ENCODE measurements around the gene NOX5. TPM values are rescaled to one million over a fixed set of nuclear protein-coding genes. Genes with fewer than 3 reads are reported as not detected.

Gene NOX5
- total and polyA plus RNA-seq, 4 donors = under 0.01 to 0.08 (median 0.01) TPM

DNA sequence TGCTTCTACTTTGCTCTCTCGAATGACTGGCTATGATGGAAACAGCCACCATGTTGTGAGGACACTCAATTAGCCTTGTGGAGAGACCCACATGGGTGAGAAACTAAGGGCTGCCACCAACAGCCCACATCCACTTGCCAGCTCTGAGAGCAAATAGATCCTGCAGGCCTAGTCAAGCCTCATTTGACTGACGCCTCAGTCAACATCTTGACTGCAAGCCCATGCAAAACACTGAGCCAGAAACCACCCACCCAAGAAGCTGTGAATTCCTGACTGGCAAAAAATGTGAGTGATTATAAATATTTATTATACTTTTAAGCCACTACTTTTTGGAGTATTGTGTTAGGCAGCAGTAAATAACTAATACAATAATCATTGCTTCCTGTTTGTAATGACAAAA is 58.4 kb downstream of the NOX5 start (continued):
- TF ChIP-seq, protein P1, sequence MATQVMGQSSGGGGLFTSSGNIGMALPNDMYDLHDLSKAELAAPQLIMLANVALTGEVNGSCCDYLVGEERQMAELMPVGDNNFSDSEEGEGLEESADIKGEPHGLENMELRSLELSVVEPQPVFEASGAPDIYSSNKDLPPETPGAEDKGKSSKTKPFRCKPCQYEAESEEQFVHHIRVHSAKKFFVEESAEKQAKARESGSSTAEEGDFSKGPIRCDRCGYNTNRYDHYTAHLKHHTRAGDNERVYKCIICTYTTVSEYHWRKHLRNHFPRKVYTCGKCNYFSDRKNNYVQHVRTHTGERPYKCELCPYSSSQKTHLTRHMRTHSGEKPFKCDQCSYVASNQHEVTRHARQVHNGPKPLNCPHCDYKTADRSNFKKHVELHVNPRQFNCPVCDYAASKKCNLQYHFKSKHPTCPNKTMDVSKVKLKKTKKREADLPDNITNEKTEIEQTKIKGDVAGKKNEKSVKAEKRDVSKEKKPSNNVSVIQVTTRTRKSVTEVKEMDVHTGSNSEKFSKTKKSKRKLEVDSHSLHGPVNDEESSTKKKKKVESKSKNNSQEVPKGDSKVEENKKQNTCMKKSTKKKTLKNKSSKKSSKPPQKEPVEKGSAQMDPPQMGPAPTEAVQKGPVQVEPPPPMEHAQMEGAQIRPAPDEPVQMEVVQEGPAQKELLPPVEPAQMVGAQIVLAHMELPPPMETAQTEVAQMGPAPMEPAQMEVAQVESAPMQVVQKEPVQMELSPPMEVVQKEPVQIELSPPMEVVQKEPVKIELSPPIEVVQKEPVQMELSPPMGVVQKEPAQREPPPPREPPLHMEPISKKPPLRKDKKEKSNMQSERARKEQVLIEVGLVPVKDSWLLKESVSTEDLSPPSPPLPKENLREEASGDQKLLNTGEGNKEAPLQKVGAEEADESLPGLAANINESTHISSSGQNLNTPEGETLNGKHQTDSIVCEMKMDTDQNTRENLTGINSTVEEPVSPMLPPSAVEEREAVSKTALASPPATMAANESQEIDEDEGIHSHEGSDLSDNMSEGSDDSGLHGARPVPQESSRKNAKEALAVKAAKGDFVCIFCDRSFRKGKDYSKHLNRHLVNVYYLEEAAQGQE (IDR thresholded peaks at IDR 0.05) = no peak
- TF ChIP-seq JUND (IDR thresholded peaks at IDR 0.05) (no peak), NR2F2 (IDR thresholded peaks at IDR 0.05) (no peak), RAD21 (IDR thresholded peaks at IDR 0.05) (no peak), GABPA (IDR thresholded peaks at IDR 0.05 in 1 of 2, conservative IDR thresholded peaks at IDR 0.05 in 1 of 2) (no peak), HNF4A (conservative IDR thresholded peaks at IDR 0.05) (no peak), FOXA2 (IDR thresholded peaks at IDR 0.05) (no peak)

DNA sequence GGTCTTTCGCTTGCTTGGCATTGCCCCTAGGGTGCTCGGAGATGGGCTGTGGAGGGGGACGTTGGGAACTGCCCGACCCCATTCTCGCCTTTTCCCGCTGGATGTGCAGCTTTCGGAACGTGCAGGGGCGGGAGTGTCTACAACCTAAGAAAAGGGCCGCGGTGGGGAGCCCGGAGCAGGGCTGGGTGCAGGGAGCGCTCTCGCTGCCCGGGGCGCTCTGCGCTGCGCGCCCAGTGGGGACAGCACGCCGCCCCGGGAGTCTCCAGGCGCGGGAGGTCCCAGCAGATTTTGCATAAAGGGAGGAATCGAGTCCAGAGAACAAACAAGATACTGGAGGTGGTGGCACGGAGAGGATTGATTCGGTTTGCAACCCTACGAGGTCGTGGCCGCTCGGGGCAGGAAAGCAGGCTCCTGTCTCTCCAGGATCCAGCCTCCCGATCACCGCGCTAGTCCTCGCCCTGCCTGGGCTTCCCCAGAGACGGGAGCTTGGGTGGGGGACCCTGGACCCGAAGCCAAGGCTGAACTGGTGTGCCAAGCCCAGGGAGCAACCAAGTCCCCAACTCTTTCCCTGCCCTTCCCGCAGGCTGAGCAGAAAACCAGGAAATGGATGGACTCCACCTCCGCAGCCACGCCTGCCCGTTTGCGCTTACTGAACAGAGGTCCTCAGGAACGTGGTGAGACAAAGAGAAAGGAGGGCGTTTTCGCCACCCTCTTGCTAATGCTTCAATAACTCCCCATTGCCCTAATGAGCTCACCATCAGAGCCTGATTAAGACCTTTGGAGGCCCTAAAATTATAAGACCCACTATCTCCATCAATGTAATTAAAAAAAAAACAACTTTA is 59.7 kb downstream of the NOX5 start:
- TF ChIP-seq HNF4A (conservative IDR thresholded peaks at IDR 0.05) (peak; percentile 24 to 55), HNF4G (IDR thresholded peaks at IDR 0.05) (no peak), TAF1 (conservative IDR thresholded peaks at IDR 0.05) (no peak), FOXA2 (IDR thresholded peaks at IDR 0.05) (no peak), RXRA (IDR thresholded peaks at IDR 0.05) (peak; percentile 29 to 34), NR2F2 (IDR thresholded peaks at IDR 0.05) (no peak), YY1 (IDR thresholded peaks at IDR 0.05) (peak; percentile 60), RAD21 (IDR thresholded peaks at IDR 0.05) (peak; percentile 8 to 18), EGR1 (IDR thresholded peaks at IDR 0.05; ENCODE audit: low read depth in 2 of 2) (no peak), FOXA1 (IDR thresholded peaks at IDR 0.05) (no peak)
- TF ChIP-seq, protein P2, sequence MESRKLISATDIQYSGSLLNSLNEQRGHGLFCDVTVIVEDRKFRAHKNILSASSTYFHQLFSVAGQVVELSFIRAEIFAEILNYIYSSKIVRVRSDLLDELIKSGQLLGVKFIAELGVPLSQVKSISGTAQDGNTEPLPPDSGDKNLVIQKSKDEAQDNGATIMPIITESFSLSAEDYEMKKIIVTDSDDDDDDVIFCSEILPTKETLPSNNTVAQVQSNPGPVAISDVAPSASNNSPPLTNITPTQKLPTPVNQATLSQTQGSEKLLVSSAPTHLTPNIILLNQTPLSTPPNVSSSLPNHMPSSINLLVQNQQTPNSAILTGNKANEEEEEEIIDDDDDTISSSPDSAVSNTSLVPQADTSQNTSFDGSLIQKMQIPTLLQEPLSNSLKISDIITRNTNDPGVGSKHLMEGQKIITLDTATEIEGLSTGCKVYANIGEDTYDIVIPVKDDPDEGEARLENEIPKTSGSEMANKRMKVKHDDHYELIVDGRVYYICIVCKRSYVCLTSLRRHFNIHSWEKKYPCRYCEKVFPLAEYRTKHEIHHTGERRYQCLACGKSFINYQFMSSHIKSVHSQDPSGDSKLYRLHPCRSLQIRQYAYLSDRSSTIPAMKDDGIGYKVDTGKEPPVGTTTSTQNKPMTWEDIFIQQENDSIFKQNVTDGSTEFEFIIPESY (IDR thresholded peaks at IDR 0.05) = no peak
- TF ChIP-seq, protein P3, sequence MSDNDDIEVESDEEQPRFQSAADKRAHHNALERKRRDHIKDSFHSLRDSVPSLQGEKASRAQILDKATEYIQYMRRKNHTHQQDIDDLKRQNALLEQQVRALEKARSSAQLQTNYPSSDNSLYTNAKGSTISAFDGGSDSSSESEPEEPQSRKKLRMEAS (IDR thresholded peaks at IDR 0.05) = peak; percentile 73
- TF ChIP-seq, protein P1 (IDR thresholded peaks at IDR 0.05) = no peak
- TF ChIP-seq, protein P4, sequence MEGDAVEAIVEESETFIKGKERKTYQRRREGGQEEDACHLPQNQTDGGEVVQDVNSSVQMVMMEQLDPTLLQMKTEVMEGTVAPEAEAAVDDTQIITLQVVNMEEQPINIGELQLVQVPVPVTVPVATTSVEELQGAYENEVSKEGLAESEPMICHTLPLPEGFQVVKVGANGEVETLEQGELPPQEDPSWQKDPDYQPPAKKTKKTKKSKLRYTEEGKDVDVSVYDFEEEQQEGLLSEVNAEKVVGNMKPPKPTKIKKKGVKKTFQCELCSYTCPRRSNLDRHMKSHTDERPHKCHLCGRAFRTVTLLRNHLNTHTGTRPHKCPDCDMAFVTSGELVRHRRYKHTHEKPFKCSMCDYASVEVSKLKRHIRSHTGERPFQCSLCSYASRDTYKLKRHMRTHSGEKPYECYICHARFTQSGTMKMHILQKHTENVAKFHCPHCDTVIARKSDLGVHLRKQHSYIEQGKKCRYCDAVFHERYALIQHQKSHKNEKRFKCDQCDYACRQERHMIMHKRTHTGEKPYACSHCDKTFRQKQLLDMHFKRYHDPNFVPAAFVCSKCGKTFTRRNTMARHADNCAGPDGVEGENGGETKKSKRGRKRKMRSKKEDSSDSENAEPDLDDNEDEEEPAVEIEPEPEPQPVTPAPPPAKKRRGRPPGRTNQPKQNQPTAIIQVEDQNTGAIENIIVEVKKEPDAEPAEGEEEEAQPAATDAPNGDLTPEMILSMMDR (IDR thresholded peaks at IDR 0.05; ENCODE audit: low read depth, low read length, missing input control) = peak; percentile 8
- H3K4me1 ChIP-seq (ENCODE audit: control insufficient read depth in 4 of 4, insufficient read depth in 4 of 4, low read length in 3 of 4) = peaks cover 4 to 34% (median 22%) of the 10 kb centered on the region in 4 donors
- WGBS = 1% methylated on average over 45 of the region's 45 CpGs

More for the DNA sequence above, 59.7 kb downstream of the NOX5 start:
- H3K9ac ChIP-seq (ENCODE audit: low read depth in 1 of 2, low read length in 2 of 2) = peak overlapping the region; percentile 77 to 84
- H3K9me3 ChIP-seq (ENCODE audit: control insufficient read depth in 4 of 4, low read length in 3 of 4) = no peaks in the 10 kb centered on the region
- no peaks in the 10 kb centered on the region for H3K36me3 ChIP-seq (ENCODE audit: control insufficient read depth in 4 of 4, insufficient read depth in 3 of 4, low read depth in 1 of 4, low read length in 3 of 4)
- H3K4me3 ChIP-seq (ENCODE audit: low read depth in 1 of 3, low read length in 3 of 3) = peak overlapping the region; percentile 51 to 94 (median 85)
- DNase-seq (ENCODE audit: low spot score) = no peak
- peak overlapping the region; percentile 88 to 90 for H3K27ac ChIP-seq (ENCODE audit: low read depth in 1 of 2, low read length in 2 of 2)
- H3K27me3 ChIP-seq (ENCODE audit: control insufficient read depth in 4 of 4, insufficient read depth in 4 of 4, low read length in 3 of 4) = no peaks in the 10 kb centered on the region

Measured in liver (tissue), 9 donors.